GM12878 (cell line): ENCODE results near the gene USP5. TPM values are rescaled to one million over a fixed set of nuclear protein-coding genes. Genes with fewer than 3 reads are reported as not detected.

Source experiments
- ATAC-seq: fragments of 200-7000 bp; cut with Tn5 transposase; 3 replicates; pipeline ENCODE4 v1.9.1; 2020; ENCODE audit warnings: mild to moderate bottlenecking, moderate library complexity
- BruUV-seq: library from RNA; stranded (reverse); fragments of 400-500 nt; replicated peaks from 2 replicates; lab custom pipeline; 2021; lab: Mats Ljungman, UMichigan
- CTCF ChIA-PET: fragments of 300-600 bp; sonication (Branson Sonifier 250); formaldehyde crosslinking; extraction: SDS; loops from one replicate; lab custom pipeline; 2021; ENCODE audit warnings: inconsistent platforms; lab: Yijun Ruan, JAX
- POLR2A ChIA-PET: fragments of 350-600 bp; formaldehyde crosslinking; extraction: SDS; loops from one replicate; lab custom pipeline; 2021; ENCODE audit warnings: inconsistent platforms; lab: Charles Lee
- RAD21 ChIA-PET: fragments of 300-600 bp; sonication (Branson Sonifier 250); formaldehyde crosslinking; loops from one replicate; lab custom pipeline; 2023; ENCODE audit warnings: antibody characterized with exemption; ENCODE audit not compliant: unreplicated experiment; lab: Charles Lee
- SMC1A ChIA-PET: fragments of 300-600 bp; sonication (Branson Sonifier 250); formaldehyde crosslinking; loops from one replicate; lab custom pipeline; 2023; ENCODE audit not compliant: unreplicated experiment, uncharacterized antibody; lab: Charles Lee
- DNase-seq: peaks from one replicate; pipeline ENCODE4 v3.0.0-alpha.2; 2011; ENCODE audit warnings: low read depth, low spot score
- FAIRE-seq: peaks from 3 replicates; lab custom pipeline; 2011; peaks lifted over from hg19 to GRCh38; lab: Jason Lieb, UNC
- H2AFZ ChIP-seq: 2 replicates; pipeline ENCODE4 v1.6.0; 2011; ENCODE audit warnings: low read depth, low read length, control low read depth; ENCODE audit not compliant: control insufficient read depth
- H3K27ac ChIP-seq: 2 replicates; pipeline ENCODE4 v1.5.1; 2011; ENCODE audit warnings: control low read depth; ENCODE audit not compliant: control insufficient read depth, insufficient read depth
- H3K27me3 ChIP-seq, 2 experiments: replicated peaks in 1 of 2; 2 replicates each; pipeline versions ENCODE4 v1.6.0 to v1.6.1; 2011; ENCODE audit warnings: low read length in 1 of 2; ENCODE audit not compliant: control insufficient read depth in 2 of 2, insufficient read depth in 2 of 2
- H3K36me3 ChIP-seq, 2 experiments: 2 replicates each; pipeline ENCODE4 v1.5.1; 2011; ENCODE audit warnings: low read length in 1 of 2; ENCODE audit not compliant: control insufficient read depth in 2 of 2, insufficient read depth in 2 of 2
- H3K4me1 ChIP-seq: 2 replicates; pipeline ENCODE4 v1.6.1; 2011; ENCODE audit warnings: mild to moderate bottlenecking, low read length, moderate library complexity, mixed read lengths; ENCODE audit not compliant: control insufficient read depth, insufficient read depth
- H3K4me2 ChIP-seq: 2 replicates; pipeline ENCODE4 v1.6.0; 2011; ENCODE audit warnings: control low read depth; ENCODE audit not compliant: control insufficient read depth, insufficient read depth
- H3K4me3 ChIP-seq: fragments of 200-600 bp; sonication (generic); 2 replicates; pipeline ENCODE4 v1.5.1; 2016
- H3K79me2 ChIP-seq: 2 replicates; pipeline ENCODE4 v1.6.0; 2011; ENCODE audit warnings: low read length; ENCODE audit not compliant: control insufficient read depth, insufficient read depth
- H3K9ac ChIP-seq: 2 replicates; pipeline ENCODE4 v1.8.0; 2011; ENCODE audit warnings: low read length, control low read depth, mixed read lengths; ENCODE audit not compliant: control insufficient read depth, insufficient read depth
- H3K9me3 ChIP-seq: replicated peaks from 3 replicates; pipeline ENCODE4 v1.5.1; 2011; ENCODE audit warnings: mild to moderate bottlenecking, low read length; ENCODE audit not compliant: control insufficient read depth, insufficient read depth
- H4K20me1 ChIP-seq: 2 replicates; pipeline ENCODE4 v1.6.0; 2011; ENCODE audit not compliant: control insufficient read depth, insufficient read depth
- CTCF ChIP-seq, 3 experiments: IDR thresholded peaks in 2 of 3; conservative IDR thresholded peaks in 1 of 3; 2 replicates each; pipeline ENCODE4 v1.5.1; 2011; ENCODE audit warnings: low read depth in 3 of 3, low read length in 3 of 3, mild to moderate bottlenecking in 3 of 3, control low read depth in 2 of 3, moderate library complexity in 2 of 3, inconsistent platforms in 1 of 3, mixed read lengths in 1 of 3; ENCODE audit not compliant: control insufficient read depth in 2 of 3, insufficient read depth in 1 of 3; ENCODE audit errors: extremely low read depth in 1 of 3
- RELB ChIP-seq: fragments of 450-650 bp; IDR thresholded peaks from 2 replicates; pipeline ENCODE4 v1.6.1; 2017; ENCODE audit warnings: low read depth, mild to moderate bottlenecking, moderate library complexity
- USF2 ChIP-seq: IDR thresholded peaks from 2 replicates; pipeline ENCODE4 v1.6.1; 2011; ENCODE audit warnings: low read depth, low read length, improper control_type of control experiment, borderline replicate concordance
- WGBS: methylation state at CpG from one replicate; pipeline ENCODE4 v1.1.6; 2016; ENCODE audit warnings: low lambda C conversion rate; ENCODE audit not compliant: insufficient replicate concordance, insufficient coverage; ENCODE audit errors: missing lambda C conversion rate; 5-methylcytosine and 5-hydroxymethylcytosine counted together
- in situ Hi-C: fragments of 300-500 bp; cut with MboI; formaldehyde crosslinking; loops from 9 replicates; pipeline ENCODE4 v1.14.3; 2018; ENCODE audit warnings: mixed read lengths
- intact Hi-C: fragments of 100-400 bp; cut with micrococcal nuclease; formaldehyde crosslinking; loops from one replicate; pipeline ENCODE4 v1.14.2; 2022; ENCODE audit not compliant: unreplicated experiment
- polyA plus RNA-seq, 11 experiments: library from polyadenylated mRNA; depleted of rRNA in 4 of 11; unstranded in 6 of 11; stranded (reverse) in 5 of 11; fragments of >200 nt; fragmentation: Nextera tagmentation in 4 of 11; fragmentation: Illumina TruSeq in 1 of 11; extraction: Ambion mirVana in 4 of 11; extraction: Trizol in 1 of 11; gene quantifications; 1 replicate in 1 of 11; 2 replicates in 10 of 11; pipeline versions ENCODE4 v1.2.1 to v1.2.3, GENCODE V29; 2011 to 2016; ENCODE audit warnings: inconsistent platforms in 2 of 11, missing spikeins in 2 of 11, low read depth in 1 of 11
- total RNA-seq, 4 experiments: library from RNA; depleted of rRNA in 3 of 4; stranded (reverse); fragments of >200 nt in 3 of 4; fragmentation: Illumina TruSeq in 1 of 4; extraction: Trizol in 1 of 4; gene quantifications; 2 replicates each; pipeline versions ENCODE4 v1.2.1 to v1.2.3, GENCODE V29; 2013 to 2021
- TF ChIP-seq, protein P1 (sequence below): fragments of 450-650 bp; IDR thresholded peaks from 2 replicates; pipeline ENCODE4 v1.6.1; 2016; ENCODE audit warnings: mild to moderate bottlenecking, moderate library complexity, borderline replicate concordance

Gene USP5
- total and polyA plus RNA-seq, 10 of the 15 experiments (the other 5 are each of a cell fraction or from before 2014, with no cell fraction given): 2.5 to 124 (median 74.6) TPM

DNA sequence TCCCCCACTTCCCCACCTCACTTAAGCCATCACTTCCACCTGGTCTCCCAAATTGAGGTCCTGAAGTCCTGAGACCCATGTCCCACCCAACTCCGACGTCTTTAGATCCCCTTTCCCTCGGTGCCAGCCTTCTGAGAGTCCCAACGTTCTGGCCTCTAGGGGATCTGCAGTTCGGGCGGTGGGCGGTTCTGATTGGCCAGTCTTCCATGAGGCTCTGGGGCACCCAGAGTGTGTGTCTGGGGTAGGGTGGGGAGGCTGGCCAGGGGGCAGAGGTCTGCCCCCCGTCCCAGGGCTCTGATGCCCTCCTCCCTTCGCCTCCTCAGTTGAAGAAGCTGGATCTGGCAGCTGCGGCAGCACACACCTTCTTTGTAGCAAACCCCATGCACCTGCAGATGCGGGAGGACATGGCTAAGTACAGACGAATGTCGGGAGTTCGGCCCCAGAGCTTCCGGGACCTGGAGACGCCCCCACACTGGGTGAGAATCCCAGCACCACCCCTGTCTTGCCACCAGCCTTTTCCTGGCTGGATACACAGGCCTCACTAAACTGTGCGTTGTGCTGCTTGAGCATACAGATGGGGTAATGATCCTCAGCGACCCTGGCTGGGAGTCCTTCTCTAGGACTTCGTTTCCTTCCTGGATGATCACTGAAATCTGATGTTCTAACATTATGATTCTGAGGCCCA is 22.3 kb upstream of the USP5 start:
- H3K4me3 ChIP-seq: peak overlapping the region; percentile 74; the same call in 1 of the 2 replicates
- WGBS: 28% methylated on average over 19 of the region's 19 CpGs
- FAIRE-seq: no peak
- SMC1A ChIA-PET: interaction anchor here (1.1 kb wide), 1 partner anchor 206 kb away, joined by 3 read pairs; no protein-coding TSS in a partner anchor
- no TSS peak for BruUV-seq
- 0 out of 2 replicates have a peak, but pooled peaks have one; percentile 1 for TF ChIP-seq RELB
- TF ChIP-seq USF2: no peak
- TF ChIP-seq, protein P1, sequence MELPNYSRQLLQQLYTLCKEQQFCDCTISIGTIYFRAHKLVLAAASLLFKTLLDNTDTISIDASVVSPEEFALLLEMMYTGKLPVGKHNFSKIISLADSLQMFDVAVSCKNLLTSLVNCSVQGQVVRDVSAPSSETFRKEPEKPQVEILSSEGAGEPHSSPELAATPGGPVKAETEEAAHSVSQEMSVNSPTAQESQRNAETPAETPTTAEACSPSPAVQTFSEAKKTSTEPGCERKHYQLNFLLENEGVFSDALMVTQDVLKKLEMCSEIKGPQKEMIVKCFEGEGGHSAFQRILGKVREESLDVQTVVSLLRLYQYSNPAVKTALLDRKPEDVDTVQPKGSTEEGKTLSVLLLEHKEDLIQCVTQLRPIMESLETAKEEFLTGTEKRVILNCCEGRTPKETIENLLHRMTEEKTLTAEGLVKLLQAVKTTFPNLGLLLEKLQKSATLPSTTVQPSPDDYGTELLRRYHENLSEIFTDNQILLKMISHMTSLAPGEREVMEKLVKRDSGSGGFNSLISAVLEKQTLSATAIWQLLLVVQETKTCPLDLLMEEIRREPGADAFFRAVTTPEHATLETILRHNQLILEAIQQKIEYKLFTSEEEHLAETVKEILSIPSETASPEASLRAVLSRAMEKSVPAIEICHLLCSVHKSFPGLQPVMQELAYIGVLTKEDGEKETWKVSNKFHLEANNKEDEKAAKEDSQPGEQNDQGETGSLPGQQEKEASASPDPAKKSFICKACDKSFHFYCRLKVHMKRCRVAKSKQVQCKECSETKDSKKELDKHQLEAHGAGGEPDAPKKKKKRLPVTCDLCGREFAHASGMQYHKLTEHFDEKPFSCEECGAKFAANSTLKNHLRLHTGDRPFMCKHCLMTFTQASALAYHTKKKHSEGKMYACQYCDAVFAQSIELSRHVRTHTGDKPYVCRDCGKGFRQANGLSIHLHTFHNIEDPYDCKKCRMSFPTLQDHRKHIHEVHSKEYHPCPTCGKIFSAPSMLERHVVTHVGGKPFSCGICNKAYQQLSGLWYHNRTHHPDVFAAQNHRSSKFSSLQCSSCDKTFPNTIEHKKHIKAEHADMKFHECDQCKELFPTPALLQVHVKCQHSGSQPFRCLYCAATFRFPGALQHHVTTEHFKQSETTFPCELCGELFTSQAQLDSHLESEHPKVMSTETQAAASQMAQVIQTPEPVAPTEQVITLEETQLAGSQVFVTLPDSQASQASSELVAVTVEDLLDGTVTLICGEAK: no peak
- 0 out of 6 replicates have a peak, but pooled peaks of 1 of the 3 experiments have one; percentile 1 for TF ChIP-seq CTCF (IDR thresholded peaks at IDR 0.05 in 2 of 3, conservative IDR thresholded peaks at IDR 0.05 in 1 of 3; ENCODE audit: control insufficient read depth in 2 of 3, extremely low read depth in 1 of 3, insufficient read depth in 1 of 3, low read depth in 3 of 3, low read length in 3 of 3)
- H3K27ac ChIP-seq: no peak overlapping the region
- RAD21 ChIA-PET: interaction anchor here (1.0 to 3.0 kb wide), 4 partner anchors 9 to 76 kb away, joined by 3 to 14 read pairs (median 4); partner anchors contain the start of genes GPR162, MLF2 and USP5
- no peaks in the 10 kb centered on the region for H3K36me3 ChIP-seq
- CTCF ChIA-PET: interaction anchor here (1.1 to 2.3 kb wide), 5 partner anchors 10 to 77 kb away, joined by 3 to 14 read pairs (median 5); partner anchors contain the start of genes MLF2 and SPSB2
- peak; percentile 4; the same call in 1 of the 3 replicates for ATAC-seq
- no peaks in the 10 kb centered on the region for H3K9me3 ChIP-seq
- H3K79me2 ChIP-seq: no peaks in the 10 kb centered on the region
- no peak for DNase-seq
- in situ Hi-C loops: loop anchor here (5.0 kb wide), 1 partner anchor 77 kb away; the partner anchor contains the start of gene MLF2
- H3K4me2 ChIP-seq: peak overlapping the region; percentile 95
- H4K20me1 ChIP-seq: no peaks in the 10 kb centered on the region
- H3K27me3 ChIP-seq: peaks cover 23 to 24% of the 10 kb centered on the region in 2 experiments
- H3K9ac ChIP-seq: no peak overlapping the region
- peak overlapping the region; percentile 68; the same call in 1 of the 2 replicates for H2AFZ ChIP-seq
- POLR2A ChIA-PET: interaction anchor here (0.9 to 1.4 kb wide), 3 partner anchors 10 to 70 kb away, joined by 3 to 4 read pairs (median 3); no protein-coding TSS in a partner anchor
- peaks cover 4% of the 10 kb centered on the region for H3K4me1 ChIP-seq
- intact Hi-C loops: loop anchor here (5.0 kb wide), 1 partner anchor 92 kb away; no protein-coding TSS in a partner anchor
